GM21619 (cell line): Measurements from ENCODE around the gene DNASE1L2.
A peak's percentile ranks its signal among the peaks of the same experiment; 100 is the strongest.
"Not testable (repeated sequence)": the region's sequence is repeated elsewhere in the genome, so short reads cannot be mapped to it uniquely, and the experiment has no call there.

Experiments
- ATAC-seq: cut with Tn5 transposase; IDR thresholded peaks from one replicate; pipeline ENCODE4 v1.9.1; 2021; ENCODE audit not compliant: unreplicated experiment

DNASE1L2 gene

GRCh38 chr16:2203119-2203688, 33.0 kb upstream of the DNASE1L2 start:
- not testable (repeated sequence) for ATAC-seq

GRCh38 chr16:2204416-2205103, 31.7 kb upstream of the DNASE1L2 start:
- no peak for ATAC-seq

GRCh38 chr16:2205104-2205966, 30.9 kb upstream of the DNASE1L2 start, which contains the start of gene MLST8:
Gene MLST8 (plus strand): TSS chr16:2205454. CDS start chr16:2206086, 632 bp downstream.
- ATAC-seq, result peak; percentile 54

- ATAC-seq, result peak; percentile 27
Observed at GRCh38 chr16:2205967-2206313, 30.3 kb upstream of the DNASE1L2 start.

- ATAC-seq, result no peak
Observed at GRCh38 chr16:2206420-2206779, 29.8 kb upstream of the DNASE1L2 start.

GRCh38 chr16:2206780-2207433, 29.3 kb upstream of the DNASE1L2 start:
- no peak for ATAC-seq

GRCh38 chr16:2207872-2208271, 28.4 kb upstream of the DNASE1L2 start:
- ATAC-seq, result no peak

- no peak for ATAC-seq
Observed at GRCh38 chr16:2208308-2208707, 27.9 kb upstream of the DNASE1L2 start.

- ATAC-seq, result no peak
Observed at GRCh38 chr16:2208772-2209171, 27.5 kb upstream of the DNASE1L2 start.

- no peak for ATAC-seq
Observed at GRCh38 chr16:2209258-2210008, 26.8 kb upstream of the DNASE1L2 start.

- no peak for ATAC-seq
Observed at GRCh38 chr16:2210009-2210332, 26.3 kb upstream of the DNASE1L2 start.

- ATAC-seq, result no peak
Observed at GRCh38 chr16:2210386-2211365, 25.6 kb upstream of the DNASE1L2 start, which contains the start of gene BRICD5. Gene BRICD5 (minus strand): TSS chr16:2210863. CDS start chr16:2210833, 30 bp downstream.

- ATAC-seq, result no peak
Observed at GRCh38 chr16:2211923-2212347, 24.3 kb upstream of the DNASE1L2 start.

- ATAC-seq, result no peak
Observed at GRCh38 chr16:2212362-2213324, 23.6 kb upstream of the DNASE1L2 start.

- ATAC-seq, result no peak
Observed at GRCh38 chr16:2213817-2214718, 22.2 kb upstream of the DNASE1L2 start.

GRCh38 chr16:2214719-2214968, 21.6 kb upstream of the DNASE1L2 start, which contains the start of gene PGP:
Gene PGP (minus strand): TSS chr16:2214840. CDS start chr16:2214777, 63 bp downstream.
- peak; percentile 81 for ATAC-seq

GRCh38 chr16:2216330-2216729, 19.9 kb upstream of the DNASE1L2 start:
- ATAC-seq, result no peak
